HepG2 (cell line): Measurements from ENCODE around the gene STOM. TPM values are rescaled to one million over a fixed set of nuclear protein-coding genes. Genes with fewer than 3 reads are reported as not detected.

Experiments used
- ATAC-seq: fragments of 200-7000 bp; cut with Tn5 transposase; 3 replicates; pipeline ENCODE4 v1.9.1; 2020; ENCODE audit warnings: mild to moderate bottlenecking, moderate library complexity
- BruUV-seq: library from RNA; stranded (reverse); fragments of 400-500 nt; replicated peaks from 2 replicates; lab custom pipeline; 2021; lab: Mats Ljungman, UMichigan
- CTCF ChIA-PET: fragments of 300-600 bp; formaldehyde crosslinking; extraction: SDS; loops from one replicate; lab custom pipeline; 2021; ENCODE audit warnings: low total read pairs, inconsistent platforms, low intra/inter-chr PET ratio; lab: Yijun Ruan, JAX
- POLR2A ChIA-PET: fragments of 350-600 bp; sonication (Branson Sonifier 250); formaldehyde crosslinking; loops from one replicate; lab custom pipeline; 2020; ENCODE audit warnings: antibody characterized with exemption, inconsistent platforms; lab: Yijun Ruan, JAX
- DNase-seq: peaks from one replicate; pipeline ENCODE4 v3.0.0-alpha.2; 2015; ENCODE audit warnings: low spot score
- FAIRE-seq: peaks from 3 replicates; lab custom pipeline; 2011; peaks lifted over from hg19 to GRCh38; lab: Jason Lieb, UNC
- H2AFZ ChIP-seq: one replicate; pipeline ENCODE4 v1.6.1; 2011; ENCODE audit warnings: low read length, inconsistent platforms
- H3K27ac ChIP-seq: fragments of 300-600 bp; 3 replicates; pipeline ENCODE4 v1.8.0; 2011; ENCODE audit warnings: mixed run types, mild to moderate bottlenecking, mixed read lengths, low read length, inconsistent platforms; ENCODE audit not compliant: insufficient read depth; ENCODE audit errors: extremely low read length
- H3K27me3 ChIP-seq, 2 experiments: fragments of 200-600 bp in 1 of 2; 2 replicates in 1 of 2; 3 replicates in 1 of 2; pipeline versions ENCODE4 v1.6.0 to v1.8.0; 2011; ENCODE audit warnings: low read length in 2 of 2, mild to moderate bottlenecking in 2 of 2, moderate library complexity in 2 of 2, inconsistent platforms in 1 of 2; ENCODE audit not compliant: insufficient read depth in 2 of 2, control insufficient read depth in 1 of 2
- H3K36me3 ChIP-seq, 2 experiments: fragments of 200-600 bp in 1 of 2; replicated peaks in 1 of 2; 2 replicates in 1 of 2; 3 replicates in 1 of 2; pipeline versions ENCODE4 v1.5.1 to v1.8.0; 2011; ENCODE audit warnings: low read length in 2 of 2, inconsistent platforms in 1 of 2; ENCODE audit not compliant: insufficient read depth in 2 of 2, control insufficient read depth in 1 of 2
- H3K4me1 ChIP-seq: 2 replicates; pipeline ENCODE4 v1.5.1; 2012; ENCODE audit warnings: low read length, inconsistent platforms; ENCODE audit not compliant: insufficient read depth
- H3K4me2 ChIP-seq: 2 replicates; pipeline ENCODE4 v1.6.0; 2011; ENCODE audit warnings: low read depth, low read length, inconsistent platforms
- H3K4me3 ChIP-seq, 3 experiments: fragments of 200-600 bp in 1 of 3; sonication (generic), shearing (Covaris generic) in 1 of 3; replicated peaks in 1 of 3; 2 replicates each; pipeline ENCODE4 v1.5.1; 2011 to 2016; ENCODE audit warnings: low read length in 3 of 3, inconsistent platforms in 2 of 3, low read depth in 2 of 3, mild to moderate bottlenecking in 2 of 3, control low read depth in 1 of 3, mixed read lengths in 1 of 3; ENCODE audit not compliant: insufficient read depth in 1 of 3
- H3K79me2 ChIP-seq: one replicate; pipeline ENCODE4 v1.6.1; 2011; ENCODE audit warnings: low read length, inconsistent platforms; ENCODE audit not compliant: insufficient read depth
- H3K9ac ChIP-seq: 2 replicates; pipeline ENCODE4 v1.6.0; 2011; ENCODE audit warnings: mild to moderate bottlenecking, low read depth, low read length, inconsistent platforms; ENCODE audit not compliant: insufficient read depth
- H3K9me3 ChIP-seq: 2 replicates; pipeline ENCODE4 v1.5.1; 2012; ENCODE audit warnings: mild to moderate bottlenecking, low read length
- H4K20me1 ChIP-seq: 2 replicates; pipeline ENCODE4 v1.6.0; 2011; ENCODE audit warnings: inconsistent platforms, mild to moderate bottlenecking, low read length, moderate library complexity; ENCODE audit not compliant: insufficient read depth
- KMT2A ChIP-seq: sonication (generic); formaldehyde crosslinking; IDR thresholded peaks from 2 replicates; pipeline ENCODE4 v1.4.0; 2020; ENCODE audit warnings: missing genetic modification reagents
- RNF219 ChIP-seq: sonication (generic); formaldehyde crosslinking; IDR thresholded peaks from 2 replicates; pipeline ENCODE4 v1.5.0; 2020; ENCODE audit warnings: mild to moderate bottlenecking, missing genetic modification reagents
- ZMYM3 ChIP-seq: sonication (generic); formaldehyde crosslinking; IDR thresholded peaks from 2 replicates; pipeline ENCODE4 v1.5.1; 2020; ENCODE audit warnings: mild to moderate bottlenecking, missing genetic modification reagents
- ZNF629 ChIP-seq: sonication (generic); formaldehyde crosslinking; conservative IDR thresholded peaks from 2 replicates; pipeline ENCODE4 v1.5.0; 2020; ENCODE audit warnings: missing genetic modification reagents
- WGBS: methylation state at CpG from one replicate; pipeline ENCODE4 v1.1.6; 2017; ENCODE audit warnings: low lambda C conversion rate; 5-methylcytosine and 5-hydroxymethylcytosine counted together
- in situ Hi-C: cut with HindIII; loops from 2 replicates; pipeline ENCODE4 v1.10.0; 2017; ENCODE audit warnings: low pct_unique_long_range_greater_than_20kb; ENCODE audit not compliant: extremely low pct_ligation_motif_present
- intact Hi-C: fragments of 100-400 bp; cut with micrococcal nuclease; formaldehyde crosslinking; loops from one replicate; pipeline ENCODE4 v1.10.0; 2022; ENCODE audit not compliant: unreplicated experiment
- polyA plus RNA-seq, 8 experiments: library from polyadenylated mRNA; depleted of rRNA in 3 of 8; stranded (reverse) in 7 of 8; unstranded in 1 of 8; fragments of >200 nt; fragmentation: Illumina TruSeq in 4 of 8; extraction: Trizol in 4 of 8; gene quantifications; 2 replicates each; pipeline versions ENCODE4 v1.2.1 to v1.2.3, GENCODE V29; 2011 to 2016; ENCODE audit warnings: low read depth in 4 of 8, missing spikeins in 1 of 8, mixed read lengths in 1 of 8; ENCODE audit not compliant: insufficient read depth in 1 of 8
- total RNA-seq, 5 experiments: library from RNA; depleted of rRNA; stranded (reverse); fragments of >200 nt; fragmentation: Illumina TruSeq; extraction: Trizol; gene quantifications; 2 replicates each; pipeline ENCODE4 v1.2.3, GENCODE V29; 2016; ENCODE audit warnings: low read depth in 1 of 5

Gene STOM
- total and polyA plus RNA-seq, 2 of the 13 experiments (the other 11 are each of a cell fraction or from before 2014, with no cell fraction given) = 43.6 to 165 TPM

- TF ChIP-seq RNF219 (CRISPR knock-in tag) = 0 out of 2 replicates have a peak, but pooled peaks have one; percentile 27
Observed at GRCh38 chr9:121294151-121294743, 75.8 kb downstream of the STOM start (continued).

GRCh38 chr9:121292801-121293241 lies 77.2 kb downstream of the STOM start:
- peaks cover 88% of the 10 kb centered on the region for H3K4me1 ChIP-seq
- intact Hi-C loops = no loop called here
- no peaks in the 10 kb centered on the region for H4K20me1 ChIP-seq
- H3K79me2 ChIP-seq = peaks cover 8% of the 10 kb centered on the region
- H3K4me3 ChIP-seq = no peak overlapping the region
- no peaks in the 10 kb centered on the region for H3K36me3 ChIP-seq
- H3K9ac ChIP-seq = no peak overlapping the region
- BruUV-seq = no TSS peak
- WGBS = 78% methylated on average over 5 of the region's 6 CpGs
- no peaks in the 10 kb centered on the region for H3K27me3 ChIP-seq
- no peak overlapping the region for H3K4me2 ChIP-seq
- POLR2A ChIA-PET = interaction anchor here (14.1 kb wide), 1 partner anchor 8 kb away, joined by 398 read pairs; no protein-coding TSS in a partner anchor
- in situ Hi-C loops = no loop called here
- ATAC-seq (no peak), DNase-seq (no peak), FAIRE-seq (no peak)
- CTCF ChIA-PET = no interaction called here
- H2AFZ ChIP-seq = no peak overlapping the region
- H3K27ac ChIP-seq = no peak overlapping the region
- peak; percentile 80 for TF ChIP-seq ZMYM3 (CRISPR knock-in tag)
- TF ChIP-seq KMT2A (CRISPR knock-in tag) = no peak
- TF ChIP-seq ZNF629 (CRISPR knock-in tag) = peak; percentile 92
- no peaks in the 10 kb centered on the region for H3K9me3 ChIP-seq
